ENCODE data around the gene APCDD1L. TPM values are rescaled to one million over a fixed set of nuclear protein-coding genes. Genes with fewer than 3 reads are reported as not detected.
"Not testable (repeated sequence)": the region's sequence is repeated elsewhere in the genome, so short reads cannot be mapped to it uniquely, and the experiment has no call there.

APCDD1L gene
- total RNA-seq, 4 donors from 2014 or later, result 0.33 to 1.7 (median 1.1) TPM

DNA sequence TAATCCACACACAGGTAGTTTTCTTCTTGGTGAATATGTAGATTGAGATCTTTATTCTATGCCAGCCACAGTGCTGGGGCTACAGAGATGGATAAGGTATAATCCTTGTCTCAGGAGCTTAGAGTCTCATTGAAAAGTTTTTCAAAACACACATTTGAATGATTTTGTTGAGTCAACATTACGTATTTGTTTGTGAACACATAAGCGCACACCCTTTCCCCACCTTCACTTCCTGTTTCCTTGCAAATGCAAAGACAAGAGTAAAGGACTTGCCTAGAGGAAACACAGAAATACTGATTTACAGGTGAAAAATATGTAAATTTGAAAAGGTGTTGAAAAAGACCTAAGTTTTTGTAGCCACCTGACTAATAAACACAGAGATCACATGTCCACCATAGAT, 98.4 kb downstream of the APCDD1L start:
- 91% methylated on average over 2 of the region's 2 CpGs for WGBS
- peaks cover 6 to 31% (median 29%) of the 10 kb centered on the region in 4 donors for H3K4me1 ChIP-seq
- TF ChIP-seq POLR2A (IDR thresholded peaks at IDR 0.05; ENCODE audit: low read depth), result no peak
- DNase-seq (ENCODE audit: extremely low spot score), result no peak
- intact Hi-C loops (cut with DNase I), result no loop called here
- no peak overlapping the region for H3K4me3 ChIP-seq
- H3K36me3 ChIP-seq, result peaks cover 3 to 38% (median 21%) of the 10 kb centered on the region in 4 donors
- no peak overlapping the region for H3K27ac ChIP-seq (replicated peaks in 1 of 4)
- H3K27me3 ChIP-seq, result no peaks in the 10 kb centered on the region
- H3K9me3 ChIP-seq, result no peaks in the 10 kb centered on the region

- no peak overlapping the region for H3K27ac ChIP-seq (replicated peaks in 1 of 4)
- no peak for DNase-seq (ENCODE audit: extremely low spot score)
These were observed 99.1 kb downstream of the APCDD1L start for GRCh38 chr20:58416057-58416456.

DNA sequence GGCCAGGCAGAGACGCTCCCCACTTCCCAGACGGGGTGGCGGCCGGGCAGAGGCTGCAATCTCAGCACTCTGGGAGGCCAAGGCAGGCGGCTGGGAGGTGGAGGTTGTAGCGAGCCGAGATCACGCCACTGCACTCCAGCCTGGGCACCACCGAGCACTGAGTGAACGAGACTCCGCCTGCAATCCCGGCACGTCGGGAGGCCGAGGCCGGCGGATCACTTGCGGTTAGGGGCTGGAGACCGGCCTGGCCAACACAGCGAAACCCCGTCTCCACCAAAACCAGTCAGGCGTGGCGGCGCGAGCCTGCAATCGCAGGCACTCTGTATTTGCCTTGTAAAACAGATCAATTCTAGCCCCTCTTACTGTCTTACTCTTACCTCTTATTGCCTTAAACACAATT, 100.4 kb downstream of the APCDD1L start:
- H3K36me3 ChIP-seq, result peaks cover 0 to 18% (median 11%) of the 10 kb centered on the region in 4 donors
- H3K27ac ChIP-seq (replicated peaks in 1 of 4); H3K27me3 ChIP-seq; intact Hi-C loops (cut with DNase I); DNase-seq (ENCODE audit: extremely low spot score); H3K9me3 ChIP-seq; H3K4me3 ChIP-seq: not testable (repeated sequence)
- WGBS, result 96% methylated on average over 18 of the region's 26 CpGs
- peaks cover 16 to 38% (median 33%) of the 10 kb centered on the region in 4 donors for H3K4me1 ChIP-seq

More at GRCh38 chr20:58416057-58416456, 99.1 kb downstream of the APCDD1L start:
- 93% methylated on average over 1 of the region's 1 CpG for WGBS
- H3K9me3 ChIP-seq, result no peaks in the 10 kb centered on the region
- peaks cover 6 to 31% (median 29%) of the 10 kb centered on the region in 4 donors for H3K4me1 ChIP-seq
- TF ChIP-seq POLR2AphosphoS5 (IDR thresholded peaks at IDR 0.05) (no peak), EP300 (IDR thresholded peaks at IDR 0.05) (no peak), CTCF (IDR thresholded peaks at IDR 0.05) (no peak), POLR2A (IDR thresholded peaks at IDR 0.05; ENCODE audit: low read depth) (no peak)
- H3K36me3 ChIP-seq, result peaks cover 0 to 30% (median 18%) of the 10 kb centered on the region in 4 donors
- intact Hi-C loops (cut with DNase I), result no loop called here
- H3K4me3 ChIP-seq, result no peak overlapping the region
- no peaks in the 10 kb centered on the region for H3K27me3 ChIP-seq

GRCh38 chr20:58414216-58414615, 101.0 kb downstream of the APCDD1L start:
- H3K27me3 ChIP-seq; intact Hi-C loops (cut with DNase I); DNase-seq (ENCODE audit: extremely low spot score); H3K27ac ChIP-seq (replicated peaks in 1 of 4); H3K9me3 ChIP-seq; H3K4me3 ChIP-seq: not testable (repeated sequence)
- peaks cover 21 to 42% (median 38%) of the 10 kb centered on the region in 4 donors for H3K4me1 ChIP-seq
- H3K36me3 ChIP-seq, result peaks cover 0 to 12% (median 5%) of the 10 kb centered on the region in 4 donors
- WGBS, result no CpG with 5 or more reads among the region's 35 CpGs

Other genes starting within 250 kb of the APCDD1L start
- 10 to 100 TPM; 17.9 to 24.0 (median 20.4) TPM for gene RAB22A, start 205.7 kb downstream of the APCDD1L start, total RNA-seq
- gene VAPB, start 126.2 kb downstream of the APCDD1L start, total RNA-seq, result 10 to 100 TPM; 24.9 to 39.0 (median 28.3) TPM
- 10 to 100 TPM; 36.6 to 57.7 (median 43.5) TPM for gene STX16, start 135.9 kb upstream of the APCDD1L start, total RNA-seq
- gene NPEPL1, start 177.4 kb upstream of the APCDD1L start, total RNA-seq, result 10 to 100 TPM; 29.0 to 59.0 (median 50.5) TPM